DND-41 (cell line): ENCODE data around the gene PNMA8B.

Source experiments
- CTCF ChIP-seq: IDR thresholded peaks from 2 replicates; pipeline ENCODE4 v1.5.1; 2012; ENCODE audit warnings: borderline replicate concordance, low read length, moderate library complexity, mild to moderate bottlenecking; ENCODE audit not compliant: poor library complexity, severe bottlenecking; ENCODE audit errors: extremely low read depth
- EZH2 ChIP-seq: IDR thresholded peaks from 3 replicates; pipeline ENCODE4 v1.6.1; 2012; ENCODE audit warnings: borderline replicate concordance, low read depth, mild to moderate bottlenecking, moderate library complexity, low read length, inconsistent platforms; ENCODE audit not compliant: severe bottlenecking

DNA sequence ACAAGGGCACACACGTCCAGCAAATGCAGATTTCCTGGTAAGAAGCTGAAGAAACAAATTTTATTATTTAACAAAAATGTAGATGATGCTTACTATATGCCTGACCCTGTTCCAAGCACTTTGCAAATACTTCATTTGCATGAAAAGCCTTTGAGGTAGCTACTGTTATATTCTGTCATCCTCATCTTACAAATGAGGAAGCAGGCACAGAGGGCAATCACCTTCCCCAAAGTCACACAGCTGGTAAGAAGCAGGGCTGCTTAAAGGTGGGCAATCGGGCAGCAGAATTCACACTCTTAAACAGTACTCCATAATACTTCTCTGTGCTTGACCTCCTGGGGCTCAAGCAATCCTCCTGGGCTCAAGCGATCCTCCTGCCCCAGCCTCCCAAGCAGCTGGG lies 48.7 kb downstream of the PNMA8B start:
- TF ChIP-seq CTCF (no peak), EZH2 (no peak)
